PC-9 (cell line): ENCODE results near the gene STUM. TPM values are rescaled to one million over a fixed set of nuclear protein-coding genes. Genes with fewer than 3 reads are reported as not detected.

Experiments
- BruUV-seq: library from RNA; stranded (reverse); fragments of 400-500 nt; replicated peaks from 2 replicates; lab custom pipeline; 2021; lab: Mats Ljungman, UMichigan
- CTCF ChIA-PET: fragments of 300-600 bp; sonication (Branson Sonifier 250); formaldehyde crosslinking; loops from one replicate; lab custom pipeline; 2022; ENCODE audit warnings: antibody characterized with exemption; lab: Charles Lee
- POLR2A ChIA-PET: fragments of 300-600 bp; sonication (Branson Sonifier 250); formaldehyde crosslinking; loops from one replicate; lab custom pipeline; 2022; ENCODE audit warnings: antibody characterized with exemption; ENCODE audit not compliant: unreplicated experiment; lab: Charles Lee
- DNase-seq, 2 experiments: peaks; one replicate each; pipeline versions ENCODE4 v3.0.0 to v3.0.0-alpha.2; 2015 to 2022; ENCODE audit warnings: mixed read lengths in 1 of 2
- H2AFZ ChIP-seq: fragments of 200-600 bp; sonication (generic); 2 replicates; pipeline ENCODE4 v1.8.1; 2017; ENCODE audit warnings: antibody characterized with exemption
- H3F3A ChIP-seq: fragments of 200-600 bp; sonication (generic); 2 replicates; pipeline ENCODE4 v1.8.1; 2017; ENCODE audit warnings: antibody characterized with exemption, mild to moderate bottlenecking, low read depth; ENCODE audit not compliant: insufficient read depth
- H3K27ac ChIP-seq: fragments of 200-600 bp; sonication (generic); 2 replicates; pipeline ENCODE4 v1.6.1; 2016; ENCODE audit warnings: mixed run types
- H3K27me3 ChIP-seq: fragments of 200-600 bp; sonication (generic); 2 replicates; pipeline ENCODE4 v1.6.1; 2016; ENCODE audit warnings: low read depth, mixed run types; ENCODE audit not compliant: insufficient read depth
- H3K36me3 ChIP-seq: fragments of 200-600 bp; sonication (generic); 2 replicates; pipeline ENCODE4 v1.6.1; 2016; ENCODE audit warnings: low read depth, mixed run types
- H3K4me1 ChIP-seq: fragments of 200-600 bp; sonication (generic); replicated peaks from 2 replicates; pipeline ENCODE4 v1.6.1; 2016; ENCODE audit warnings: mixed run types; ENCODE audit not compliant: insufficient read depth
- H3K4me2 ChIP-seq: fragments of 200-600 bp; sonication (generic); 2 replicates; pipeline ENCODE4 v1.6.1; 2017; ENCODE audit warnings: mixed run types
- H3K4me3 ChIP-seq: fragments of 200-600 bp; sonication (generic); 2 replicates; pipeline ENCODE4 v1.6.1; 2016; ENCODE audit warnings: mixed run types
- H3K79me2 ChIP-seq: fragments of 200-600 bp; sonication (generic); 2 replicates; pipeline ENCODE4 v1.6.1; 2017; ENCODE audit warnings: low read depth, mixed run types
- H3K9me2 ChIP-seq: fragments of 200-600 bp; sonication (generic); 2 replicates; pipeline ENCODE4 v1.8.1; 2017; ENCODE audit warnings: mild to moderate bottlenecking; ENCODE audit not compliant: insufficient read depth
- H3K9me3 ChIP-seq: fragments of 200-600 bp; sonication (generic); 2 replicates; pipeline ENCODE4 v1.8.1; 2016; ENCODE audit warnings: low read depth; ENCODE audit not compliant: insufficient read depth
- H4K20me1 ChIP-seq: fragments of 200-600 bp; sonication (generic); 2 replicates; pipeline ENCODE4 v1.8.1; 2017; ENCODE audit not compliant: insufficient read depth
- EZH2 ChIP-seq: fragments of 200-600 bp; sonication (generic); IDR thresholded peaks from 2 replicates; pipeline ENCODE4 v1.8.0; 2017; ENCODE audit warnings: antibody characterized with exemption, low read depth
- intact Hi-C: fragments of 100-400 bp; cut with micrococcal nuclease; formaldehyde crosslinking; loops from one replicate; pipeline ENCODE4 v1.10.0; 2022; ENCODE audit not compliant: unreplicated experiment
- total RNA-seq: library from RNA; stranded (reverse); gene quantifications from 2 replicates; pipeline ENCODE4 v1.2.3, GENCODE V29; 2021
- TF ChIP-seq, protein P1 (sequence below): fragments of 200-600 bp; sonication (generic); conservative IDR thresholded peaks from 2 replicates; pipeline ENCODE4 v1.6.1; 2017; ENCODE audit warnings: mixed run types, antibody characterized with exemption, mild to moderate bottlenecking, moderate library complexity

Gene STUM
- total RNA-seq, 1 experiment from 2014 or later, result not detected

GRCh38 chr1:226579781-226580323 is 31.3 kb downstream of the STUM start:
- Histone ChIP-seq H3K27me3 (peaks cover 15% of the 10 kb centered on the region), H3K4me1 (no peaks in the 10 kb centered on the region), H3K27ac (no peak overlapping the region), H3K9me3 (no peaks in the 10 kb centered on the region), H4K20me1 (no peaks in the 10 kb centered on the region), H3K36me3 (no peaks in the 10 kb centered on the region), H3K4me3 (no peak overlapping the region), H3F3A (no peaks in the 10 kb centered on the region), H2AFZ (no peak overlapping the region), H3K4me2 (no peak overlapping the region), H3K9me2 (no peaks in the 10 kb centered on the region), H3K79me2 (no peaks in the 10 kb centered on the region)
- ChIA-PET POLR2A (no interaction called here), CTCF (no interaction called here)
- intact Hi-C loops, result no loop called here
- no peak for DNase-seq
- no peak for TF ChIP-seq EZH2
- TF ChIP-seq, protein P1, sequence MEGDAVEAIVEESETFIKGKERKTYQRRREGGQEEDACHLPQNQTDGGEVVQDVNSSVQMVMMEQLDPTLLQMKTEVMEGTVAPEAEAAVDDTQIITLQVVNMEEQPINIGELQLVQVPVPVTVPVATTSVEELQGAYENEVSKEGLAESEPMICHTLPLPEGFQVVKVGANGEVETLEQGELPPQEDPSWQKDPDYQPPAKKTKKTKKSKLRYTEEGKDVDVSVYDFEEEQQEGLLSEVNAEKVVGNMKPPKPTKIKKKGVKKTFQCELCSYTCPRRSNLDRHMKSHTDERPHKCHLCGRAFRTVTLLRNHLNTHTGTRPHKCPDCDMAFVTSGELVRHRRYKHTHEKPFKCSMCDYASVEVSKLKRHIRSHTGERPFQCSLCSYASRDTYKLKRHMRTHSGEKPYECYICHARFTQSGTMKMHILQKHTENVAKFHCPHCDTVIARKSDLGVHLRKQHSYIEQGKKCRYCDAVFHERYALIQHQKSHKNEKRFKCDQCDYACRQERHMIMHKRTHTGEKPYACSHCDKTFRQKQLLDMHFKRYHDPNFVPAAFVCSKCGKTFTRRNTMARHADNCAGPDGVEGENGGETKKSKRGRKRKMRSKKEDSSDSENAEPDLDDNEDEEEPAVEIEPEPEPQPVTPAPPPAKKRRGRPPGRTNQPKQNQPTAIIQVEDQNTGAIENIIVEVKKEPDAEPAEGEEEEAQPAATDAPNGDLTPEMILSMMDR, result no peak
- BruUV-seq, result no TSS peak

- H3K27ac ChIP-seq, result no peak overlapping the region
- no peak overlapping the region for H2AFZ ChIP-seq
- H3K27me3 ChIP-seq, result peaks cover 22% of the 10 kb centered on the region
- no peaks in the 10 kb centered on the region for H3K9me2 ChIP-seq
- CTCF ChIA-PET, result no interaction called here
- H4K20me1 ChIP-seq, result no peaks in the 10 kb centered on the region
- no peak overlapping the region for H3K4me2 ChIP-seq
- no peaks in the 10 kb centered on the region for H3K9me3 ChIP-seq
- H3K79me2 ChIP-seq, result no peaks in the 10 kb centered on the region
- H3K4me3 ChIP-seq, result no peak overlapping the region
- H3K36me3 ChIP-seq, result no peaks in the 10 kb centered on the region
- H3F3A ChIP-seq, result no peaks in the 10 kb centered on the region
- BruUV-seq, result no TSS peak
- POLR2A ChIA-PET, result interaction anchor here (0.6 kb wide), 1 partner anchor 8 kb away, joined by 3 read pairs; no protein-coding TSS in a partner anchor
- no peak for TF ChIP-seq EZH2
- TF ChIP-seq, protein P1, result no peak
- intact Hi-C loops, result no loop called here
- no peak for DNase-seq
- H3K4me1 ChIP-seq, result no peaks in the 10 kb centered on the region
Measured at GRCh38 chr1:226580625-226581270, 32.2 kb downstream of the STUM start.

DNA sequence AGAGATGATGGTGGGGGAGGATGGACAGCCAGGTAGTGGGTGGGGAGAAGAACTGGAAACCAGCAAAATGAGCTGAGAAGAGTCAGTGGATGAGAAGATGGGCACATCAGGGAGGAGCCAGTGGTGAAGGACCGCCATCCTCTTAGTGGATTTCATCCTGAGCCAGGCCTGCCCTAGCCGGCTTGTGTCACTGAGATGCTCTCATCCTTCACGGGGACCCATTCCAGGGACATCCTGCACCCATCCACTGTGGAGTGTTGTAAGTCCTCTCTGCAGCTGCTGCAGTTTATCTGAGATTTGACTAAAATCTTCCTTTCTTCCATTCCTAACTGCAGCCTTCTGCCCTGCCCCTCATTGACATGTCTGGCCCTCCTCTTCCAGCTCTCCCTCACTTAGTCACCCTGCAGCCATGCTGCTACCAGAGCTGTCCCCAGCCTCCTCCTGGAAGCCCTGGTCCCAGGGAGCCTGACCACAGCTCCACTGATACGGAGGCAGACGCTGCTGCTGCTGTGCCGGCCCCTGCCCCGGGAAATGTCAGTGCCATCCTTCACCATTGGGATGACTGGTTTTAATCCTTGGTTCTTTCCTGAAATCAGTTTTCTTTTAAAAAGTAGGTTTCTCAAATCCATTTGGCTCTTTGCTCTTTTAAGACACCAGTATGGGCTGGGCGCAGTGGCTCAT is 33.2 kb downstream of the STUM start:
- H3K36me3 ChIP-seq, result no peaks in the 10 kb centered on the region
- POLR2A ChIA-PET, result no interaction called here
- intact Hi-C loops, result no loop called here
- H3K27me3 ChIP-seq, result peaks cover 31% of the 10 kb centered on the region
- no peak for TF ChIP-seq EZH2
- TF ChIP-seq, protein P1, result no peak
- no peaks in the 10 kb centered on the region for H4K20me1 ChIP-seq
- DNase-seq, result no peak
- BruUV-seq, result no TSS peak
- no peak overlapping the region for H3K27ac ChIP-seq
- no peak overlapping the region for H3K4me3 ChIP-seq
- H3K79me2 ChIP-seq, result no peaks in the 10 kb centered on the region
- no peak overlapping the region for H2AFZ ChIP-seq
- CTCF ChIA-PET, result no interaction called here
- H3K9me2 ChIP-seq, result no peaks in the 10 kb centered on the region
- H3F3A ChIP-seq, result no peaks in the 10 kb centered on the region
- no peak overlapping the region for H3K4me2 ChIP-seq
- no peaks in the 10 kb centered on the region for H3K4me1 ChIP-seq
- H3K9me3 ChIP-seq, result no peaks in the 10 kb centered on the region
